IMR-90 (cell line): Measurements from ENCODE around the gene DACT1. TPM values are rescaled to one million over a fixed set of nuclear protein-coding genes. Genes with fewer than 3 reads are reported as not detected.

ENCODE experiments used
- ATAC-seq: fragments of 200-7000 bp; cut with Tn5 transposase; 2 replicates; pipeline ENCODE4 v1.9.1; 2020; ENCODE audit warnings: low read depth, mild to moderate bottlenecking, moderate library complexity
- BruUV-seq: library from RNA; stranded (reverse); fragments of 400-500 nt; replicated peaks from 2 replicates; lab custom pipeline; 2021; lab: Mats Ljungman, UMichigan
- CTCF ChIA-PET: fragments of 300-600 bp; formaldehyde crosslinking; extraction: SDS; loops from one replicate; lab custom pipeline; 2021; ENCODE audit warnings: antibody characterized with exemption; lab: Yijun Ruan, JAX
- POLR2A ChIA-PET: fragments of 300-600 bp; sonication (Branson Sonifier 250); formaldehyde crosslinking; loops from one replicate; lab custom pipeline; 2022; ENCODE audit warnings: antibody characterized with exemption; ENCODE audit not compliant: unreplicated experiment; lab: Charles Lee
- DNase-seq: peaks from one replicate; pipeline ENCODE4 v3.0.0; 2013
- H2AFZ ChIP-seq: replicated peaks from 2 replicates; pipeline ENCODE3; 2013; ENCODE audit warnings: low read length, mild to moderate bottlenecking; ENCODE audit not compliant: poor library complexity
- H2AK5ac ChIP-seq: 2 replicates; pipeline ENCODE4 v1.6.1; 2013; ENCODE audit warnings: low read depth, low read length, inconsistent platforms
- H2AK9ac ChIP-seq: replicated peaks from 2 replicates; pipeline ENCODE3; 2013; ENCODE audit warnings: mild to moderate bottlenecking, low read depth, low read length, moderate library complexity; ENCODE audit not compliant: poor library complexity
- H2BK120ac ChIP-seq: 2 replicates; pipeline ENCODE4 v1.6.1; 2013; ENCODE audit warnings: low read depth, low read length, inconsistent platforms
- H2BK15ac ChIP-seq: 3 replicates; pipeline ENCODE4 v1.6.1; 2013; ENCODE audit warnings: low read depth, low read length, inconsistent platforms
- H2BK20ac ChIP-seq: 2 replicates; pipeline ENCODE4 v1.6.1; 2013; ENCODE audit warnings: low read depth, mild to moderate bottlenecking, inconsistent platforms, low read length, moderate library complexity
- H2BK5ac ChIP-seq: 2 replicates; pipeline ENCODE4 v1.6.1; 2013; ENCODE audit warnings: mild to moderate bottlenecking, low read depth, low read length, inconsistent platforms; ENCODE audit not compliant: poor library complexity, severe bottlenecking
- H3K14ac ChIP-seq: replicated peaks from 2 replicates; pipeline ENCODE4 v1.6.1; 2013; ENCODE audit warnings: low read depth, low read length, inconsistent platforms
- H3K18ac ChIP-seq: 2 replicates; pipeline ENCODE4 v1.6.1; 2013; ENCODE audit warnings: low read depth, low read length, control low read depth
- H3K23ac ChIP-seq: 2 replicates; pipeline ENCODE4 v1.6.1; 2013; ENCODE audit warnings: low read depth, low read length, inconsistent platforms
- H3K27ac ChIP-seq: 2 replicates; pipeline ENCODE4 v1.5.1; 2013; ENCODE audit warnings: mild to moderate bottlenecking, control low read depth, low read length; ENCODE audit not compliant: insufficient read depth
- H3K27me3 ChIP-seq: 2 replicates; pipeline ENCODE4 v1.6.1; 2013; ENCODE audit warnings: low read length; ENCODE audit not compliant: control insufficient read depth, insufficient read depth
- H3K36me3 ChIP-seq: 2 replicates; pipeline ENCODE4 v1.6.1; 2013; ENCODE audit warnings: low read length, mixed read lengths; ENCODE audit not compliant: control insufficient read depth, insufficient read depth
- H3K4ac ChIP-seq: 2 replicates; pipeline ENCODE4 v1.6.1; 2013; ENCODE audit warnings: low read depth, low read length, inconsistent platforms
- H3K4me1 ChIP-seq: 2 replicates; pipeline ENCODE4 v1.6.1; 2013; ENCODE audit warnings: low read length, mixed read lengths; ENCODE audit not compliant: control insufficient read depth, insufficient read depth
- H3K4me2 ChIP-seq: 2 replicates; pipeline ENCODE4 v1.6.1; 2013; ENCODE audit warnings: low read depth, mild to moderate bottlenecking, control low read depth, low read length, moderate library complexity
- H3K4me3 ChIP-seq: 2 replicates; pipeline ENCODE4 v1.5.1; 2013; ENCODE audit warnings: low read depth, mild to moderate bottlenecking, control low read depth, low read length, moderate library complexity; ENCODE audit not compliant: insufficient read depth
- H3K56ac ChIP-seq: 2 replicates; pipeline ENCODE4 v1.6.1; 2013; ENCODE audit warnings: low read length, inconsistent platforms; ENCODE audit not compliant: insufficient read depth; ENCODE audit errors: extremely low read depth
- H3K79me1 ChIP-seq, 2 experiments: 2 replicates each; pipeline ENCODE4 v1.6.1; 2013; ENCODE audit warnings: low read length in 2 of 2, inconsistent platforms in 1 of 2, low read depth in 1 of 2
- H3K9ac ChIP-seq: 2 replicates; pipeline ENCODE4 v1.6.1; 2013; ENCODE audit warnings: low read depth, low read length, control low read depth
- H3K9me1 ChIP-seq: 2 replicates; pipeline ENCODE4 v1.6.1; 2013; ENCODE audit warnings: low read length, inconsistent platforms; ENCODE audit not compliant: insufficient read depth
- H3K9me3 ChIP-seq: 2 replicates; pipeline ENCODE4 v1.6.1; 2013; ENCODE audit warnings: low read length; ENCODE audit not compliant: control insufficient read depth, insufficient read depth
- H4K20me1 ChIP-seq: 2 replicates; pipeline ENCODE4 v1.6.1; 2013; ENCODE audit warnings: low read length, inconsistent platforms; ENCODE audit not compliant: insufficient read depth
- H4K5ac ChIP-seq: 2 replicates; pipeline ENCODE4 v1.6.1; 2013; ENCODE audit warnings: mild to moderate bottlenecking, low read depth, low read length, control low read depth
- H4K8ac ChIP-seq, 2 experiments: 2 replicates each; pipeline ENCODE4 v1.6.1; 2013; ENCODE audit warnings: low read depth in 2 of 2, low read length in 2 of 2, control low read depth in 1 of 2, inconsistent platforms in 1 of 2
- H4K91ac ChIP-seq: 2 replicates; pipeline ENCODE4 v1.6.1; 2013; ENCODE audit warnings: low read depth, low read length, inconsistent platforms; ENCODE audit not compliant: insufficient read depth
- CEBPB ChIP-seq: IDR thresholded peaks from 2 replicates; pipeline ENCODE4 v1.6.1; 2012; ENCODE audit warnings: low read depth, low read length, improper control_type of control experiment
- CHD1 ChIP-seq: IDR thresholded peaks from 2 replicates; pipeline ENCODE4 v1.6.1; 2012; ENCODE audit warnings: low read depth, low read length, improper control_type of control experiment
- CTCF ChIP-seq: conservative IDR thresholded peaks from 2 replicates; pipeline ENCODE4 v1.5.1; 2012; ENCODE audit warnings: mild to moderate bottlenecking, low read depth, low read length, improper control_type of control experiment
- FOS ChIP-seq: fragments of 150-350 bp; IDR thresholded peaks from 2 replicates; pipeline ENCODE4 v1.6.1; 2016; ENCODE audit warnings: low read depth, low read length
- MAZ ChIP-seq: IDR thresholded peaks from 2 replicates; pipeline ENCODE4 v1.6.1; 2012; ENCODE audit warnings: low read depth, mild to moderate bottlenecking, low read length, improper control_type of control experiment, moderate library complexity, borderline replicate concordance
- MXI1 ChIP-seq: IDR thresholded peaks from 2 replicates; pipeline ENCODE4 v1.6.1; 2012; ENCODE audit warnings: low read depth, mild to moderate bottlenecking, low read length, moderate library complexity, borderline replicate concordance
- RCOR1 ChIP-seq: IDR thresholded peaks from 2 replicates; pipeline ENCODE4 v1.6.1; 2012; ENCODE audit warnings: mild to moderate bottlenecking, low read length, improper control_type of control experiment; ENCODE audit not compliant: insufficient replicate concordance
- RFX5 ChIP-seq: IDR thresholded peaks from 2 replicates; pipeline ENCODE4 v1.8.0; 2012; ENCODE audit warnings: low read depth, mild to moderate bottlenecking, low read length, moderate library complexity
- WGBS, 2 experiments: methylation state at CpG; one replicate each; pipeline versions ENCODE4 v1.1.5 to v1.1.7; 2013; ENCODE audit warnings: missing lambda C conversion rate in 2 of 2; ENCODE audit not compliant: insufficient read length in 1 of 2; ENCODE audit errors: extremely low coverage in 2 of 2; 5-methylcytosine and 5-hydroxymethylcytosine counted together
- dilution Hi-C: fragments of 300-500 bp; cut with HindIII; formaldehyde crosslinking; loops from one replicate; pipeline ENCODE4 v1.14.3; 2018; ENCODE audit warnings: low sequenced_read_pairs; ENCODE audit not compliant: unreplicated experiment
- in situ Hi-C: fragments of 300-500 bp; cut with MboI; formaldehyde crosslinking; loops from 3 replicates; pipeline ENCODE4 v1.14.3; 2019; ENCODE audit warnings: low sequenced_read_pairs, inconsistent platforms, mixed read lengths
- intact Hi-C: fragments of 100-400 bp; cut with micrococcal nuclease; formaldehyde crosslinking; loops from 2 replicates; pipeline ENCODE4 v1.10.0; 2022
- polyA plus RNA-seq, 3 experiments: library from polyadenylated mRNA; depleted of rRNA; stranded (reverse); fragments of >200 nt; gene quantifications; 2 replicates each; pipeline ENCODE4 v1.2.3, GENCODE V29; 2012; ENCODE audit warnings: low replicate concordance in 1 of 3
- total RNA-seq: library from RNA; depleted of rRNA; stranded (reverse); fragments of >200 nt; gene quantifications from 2 replicates; pipeline ENCODE4 v1.2.3, GENCODE V29; 2012

DACT1 gene
- total and polyA plus RNA-seq, 2 of the 4 experiments (the other 2 are of a cell fraction) = 6.5 to 9.7 TPM

- Histone ChIP-seq H3K27me3 (no peaks in the 10 kb centered on the region), H3K27ac (no peak overlapping the region), H2BK15ac (no peak overlapping the region), H3K79me1 (no peaks in the 10 kb centered on the region), H3K4ac (no peak overlapping the region), H2BK120ac (no peak overlapping the region), H2BK5ac (no peak overlapping the region), H3K56ac (no peak overlapping the region), H2AFZ (no peak overlapping the region), H3K23ac (no peak overlapping the region), H4K20me1 (no peaks in the 10 kb centered on the region), H3K4me3 (no peak overlapping the region), H3K4me2 (no peak overlapping the region), H3K18ac (no peak overlapping the region), H2AK5ac (no peak overlapping the region), H3K9ac (no peak overlapping the region), H3K14ac (no peak overlapping the region), H3K9me1 (no peaks in the 10 kb centered on the region), H2AK9ac (no peak overlapping the region), H4K91ac (no peak overlapping the region), H3K36me3 (no peaks in the 10 kb centered on the region), H4K8ac (no peak overlapping the region), H2BK20ac (no peak overlapping the region), H3K4me1 (peaks cover 7% of the 10 kb centered on the region), H3K9me3 (no peaks in the 10 kb centered on the region), H4K5ac (no peak overlapping the region)
- in situ Hi-C loops (no loop called here), intact Hi-C loops (no loop called here), dilution Hi-C loops (no loop called here)
- ChIA-PET CTCF (no interaction called here), POLR2A (no interaction called here)
- ATAC-seq = no peak
- DNase-seq = no peak
- no CpG with 5 or more reads among the region's 4 CpGs for WGBS, 2 experiments
- no TSS peak for BruUV-seq
- TF ChIP-seq MXI1 (no peak), FOS (no peak), CEBPB (no peak), RCOR1 (no peak), MAZ (no peak), RFX5 (no peak), CTCF (no peak), CHD1 (no peak)
Observed at GRCh38 chr14:58593977-58594376, 43.8 kb upstream of the DACT1 start.
